Suprapubic skin (tissue), 3 donors: Measurements from ENCODE around the gene IFT172.

Experiments
- EP300 ChIP-seq: sonication (generic); formaldehyde crosslinking; IDR thresholded peaks from one replicate; pipeline ENCODE4 v1.6.1; 2017; ENCODE audit warnings: antibody characterized with exemption
- POLR2A ChIP-seq, 2 donors: fragments of 450-650 bp; IDR thresholded peaks; one replicate each; pipeline ENCODE4 v1.6.1; 2017; ENCODE audit warnings: antibody characterized with exemption in 2 of 2, mild to moderate bottlenecking in 2 of 2, moderate library complexity in 2 of 2
- TF ChIP-seq, protein P1 (sequence below), 2 donors: fragments of 200-600 bp in 1 of 2; fragments of 450-650 bp in 1 of 2; sonication (generic) in 1 of 2; IDR thresholded peaks; one replicate each; pipeline ENCODE4 v1.5.1; 2016 to 2019; ENCODE audit warnings: antibody characterized with exemption in 2 of 2, mild to moderate bottlenecking in 1 of 2, moderate library complexity in 1 of 2

DNA sequence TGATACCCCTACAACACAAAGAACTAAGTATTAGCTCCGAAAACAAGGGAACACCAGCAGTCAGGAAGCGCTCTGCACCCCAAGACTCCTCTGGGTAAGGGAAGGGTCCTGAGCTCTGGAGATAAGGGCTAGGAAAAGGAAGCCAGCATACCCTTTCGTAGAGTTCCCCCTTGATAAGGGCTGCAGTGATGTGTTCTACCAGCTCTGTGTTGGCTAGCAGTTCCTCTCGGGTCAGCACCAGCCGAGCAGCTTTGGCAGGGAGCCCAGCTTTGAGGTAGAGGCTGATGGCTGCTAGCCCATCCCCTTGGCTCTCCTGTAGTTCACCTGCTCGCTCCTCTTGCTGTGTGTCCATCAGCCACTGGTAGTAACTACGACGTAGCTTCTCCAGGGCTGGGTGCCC is 28.4 kb downstream of the IFT172 start:
- TF ChIP-seq, protein P1, sequence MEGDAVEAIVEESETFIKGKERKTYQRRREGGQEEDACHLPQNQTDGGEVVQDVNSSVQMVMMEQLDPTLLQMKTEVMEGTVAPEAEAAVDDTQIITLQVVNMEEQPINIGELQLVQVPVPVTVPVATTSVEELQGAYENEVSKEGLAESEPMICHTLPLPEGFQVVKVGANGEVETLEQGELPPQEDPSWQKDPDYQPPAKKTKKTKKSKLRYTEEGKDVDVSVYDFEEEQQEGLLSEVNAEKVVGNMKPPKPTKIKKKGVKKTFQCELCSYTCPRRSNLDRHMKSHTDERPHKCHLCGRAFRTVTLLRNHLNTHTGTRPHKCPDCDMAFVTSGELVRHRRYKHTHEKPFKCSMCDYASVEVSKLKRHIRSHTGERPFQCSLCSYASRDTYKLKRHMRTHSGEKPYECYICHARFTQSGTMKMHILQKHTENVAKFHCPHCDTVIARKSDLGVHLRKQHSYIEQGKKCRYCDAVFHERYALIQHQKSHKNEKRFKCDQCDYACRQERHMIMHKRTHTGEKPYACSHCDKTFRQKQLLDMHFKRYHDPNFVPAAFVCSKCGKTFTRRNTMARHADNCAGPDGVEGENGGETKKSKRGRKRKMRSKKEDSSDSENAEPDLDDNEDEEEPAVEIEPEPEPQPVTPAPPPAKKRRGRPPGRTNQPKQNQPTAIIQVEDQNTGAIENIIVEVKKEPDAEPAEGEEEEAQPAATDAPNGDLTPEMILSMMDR (IDR thresholded peaks at IDR 0.05) = no peak
- TF ChIP-seq POLR2A (IDR thresholded peaks at IDR 0.05) (no peak), EP300 (no peak)
